Measurements from ENCODE around the gene FREM2.

The FREM2 gene

DNA sequence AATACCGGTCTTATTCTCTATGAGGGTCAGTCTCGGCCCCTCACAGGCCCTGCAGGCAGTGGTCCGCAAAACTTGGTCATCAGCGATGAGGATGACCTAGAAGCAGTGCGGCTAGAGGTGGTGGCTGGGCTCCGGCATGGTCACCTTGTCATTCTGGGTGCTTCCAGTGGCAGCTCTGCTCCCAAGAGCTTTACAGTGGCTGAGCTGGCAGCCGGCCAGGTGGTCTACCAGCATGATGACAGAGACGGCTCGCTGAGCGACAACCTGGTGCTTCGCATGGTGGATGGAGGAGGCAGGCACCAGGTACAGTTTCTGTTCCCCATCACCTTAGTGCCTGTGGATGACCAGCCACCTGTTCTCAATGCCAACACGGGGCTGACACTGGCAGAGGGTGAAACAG lies 1.8 kb downstream of the FREM2 start:
- DNase-seq: no peak

DNA sequence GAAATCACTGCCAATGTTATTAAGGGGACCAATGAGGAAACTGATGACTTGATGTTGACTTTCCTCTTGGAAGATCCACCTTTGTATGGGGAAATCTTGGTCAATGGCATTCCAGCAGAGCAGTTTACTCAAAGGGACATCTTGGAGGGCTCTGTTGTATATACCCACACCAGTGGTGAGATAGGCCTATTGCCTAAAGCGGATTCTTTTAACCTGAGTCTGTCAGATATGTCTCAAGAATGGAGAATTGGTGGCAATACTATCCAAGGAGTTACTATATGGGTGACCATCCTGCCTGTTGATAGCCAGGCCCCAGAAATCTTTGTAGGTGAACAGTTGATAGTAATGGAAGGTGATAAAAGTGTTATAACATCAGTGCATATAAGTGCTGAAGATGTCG lies 3.4 kb downstream of the FREM2 start:
- no peak for DNase-seq

DNA sequence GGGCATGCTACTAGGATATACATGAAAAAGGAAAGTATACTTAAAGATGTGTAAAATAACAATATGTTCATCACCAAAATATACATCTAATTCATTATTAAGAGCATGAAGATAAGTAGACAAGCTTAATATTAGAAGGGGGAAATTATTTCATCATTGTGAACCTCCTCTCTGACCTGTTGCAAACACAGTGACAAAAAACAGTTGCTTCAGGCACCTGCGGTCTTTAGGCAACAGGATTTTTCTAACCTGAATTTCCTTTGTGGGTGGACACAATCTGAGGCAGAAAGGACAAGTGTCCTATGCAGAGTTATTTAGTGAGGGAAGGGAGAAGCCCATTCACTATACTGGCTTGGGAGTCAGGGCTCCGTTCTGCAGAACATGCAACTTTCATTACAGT lies 6.3 kb downstream of the FREM2 start:
- no peak for DNase-seq

DNA sequence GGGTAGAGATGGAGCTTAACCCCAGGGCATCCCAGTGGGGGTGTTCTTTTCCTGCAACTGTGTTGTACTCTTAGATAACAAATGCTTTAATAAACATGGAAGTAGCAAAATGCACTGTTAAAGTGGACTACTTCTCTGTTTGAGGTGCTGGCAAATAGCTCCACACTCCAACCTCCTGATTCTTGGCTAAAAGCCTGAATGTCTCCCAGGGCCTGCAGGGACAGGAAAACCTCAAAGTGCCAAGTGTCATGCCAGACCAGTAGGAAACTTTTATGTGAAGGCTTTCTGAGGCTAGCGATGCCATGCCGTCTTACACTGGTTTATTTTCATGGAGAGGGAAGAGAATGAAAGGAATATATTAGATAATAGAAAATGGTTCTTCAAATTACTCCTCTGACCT lies 6.8 kb downstream of the FREM2 start:
- DNase-seq: no peak

DNA sequence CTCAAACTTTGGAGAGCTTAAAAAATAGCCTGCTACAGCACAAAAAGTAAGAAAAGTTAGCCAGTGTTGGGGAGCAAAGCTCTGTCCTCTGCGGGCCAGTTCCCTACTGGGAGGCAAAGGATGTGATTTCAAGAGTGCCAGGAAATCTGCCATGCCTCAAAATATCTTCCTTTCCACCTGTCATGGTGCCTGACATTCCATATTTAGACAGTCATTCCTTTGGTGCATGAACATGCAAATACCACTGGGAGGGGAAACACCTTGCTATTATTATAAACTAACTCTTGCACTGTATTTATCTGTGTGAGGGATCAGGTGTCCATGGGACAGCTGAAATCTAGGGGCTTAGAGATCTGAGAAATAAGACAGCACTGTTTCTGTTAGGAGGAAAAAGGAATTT lies 10.3 kb downstream of the FREM2 start:
- DNase-seq: no peak

DNA sequence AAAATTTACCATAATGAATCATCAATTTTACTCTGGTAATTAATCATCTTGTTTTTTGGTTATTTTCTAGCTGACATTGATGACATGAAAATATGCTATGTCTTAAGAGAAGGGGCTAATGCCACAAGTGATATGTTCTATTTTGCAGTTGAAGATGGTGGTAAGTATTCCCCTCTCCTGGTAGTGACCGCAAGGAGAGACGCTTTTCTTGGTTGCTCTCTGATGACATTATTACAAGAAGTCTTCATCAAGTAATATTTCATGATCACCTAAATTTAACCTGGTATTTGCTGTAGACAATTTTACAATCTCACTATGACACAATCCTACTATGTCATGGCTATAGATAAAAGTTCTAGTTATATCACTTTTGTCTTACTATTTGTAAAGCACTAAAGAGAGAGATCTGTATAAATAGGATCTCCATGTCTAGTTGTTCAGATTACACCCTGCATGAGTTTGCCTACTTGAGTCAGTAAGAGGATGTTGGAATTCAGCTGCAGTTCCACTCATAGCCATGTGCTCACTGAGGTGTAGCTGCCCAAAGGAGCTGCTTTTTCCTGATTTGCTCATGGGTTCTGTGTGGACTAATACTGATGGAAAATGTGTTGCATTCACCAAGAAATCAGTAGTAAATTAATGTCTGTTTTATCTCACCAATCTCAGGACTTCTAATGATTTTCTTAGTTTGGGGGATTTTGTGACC lies 10.9 kb downstream of the FREM2 start:
- DNase-seq: no peak

DNA sequence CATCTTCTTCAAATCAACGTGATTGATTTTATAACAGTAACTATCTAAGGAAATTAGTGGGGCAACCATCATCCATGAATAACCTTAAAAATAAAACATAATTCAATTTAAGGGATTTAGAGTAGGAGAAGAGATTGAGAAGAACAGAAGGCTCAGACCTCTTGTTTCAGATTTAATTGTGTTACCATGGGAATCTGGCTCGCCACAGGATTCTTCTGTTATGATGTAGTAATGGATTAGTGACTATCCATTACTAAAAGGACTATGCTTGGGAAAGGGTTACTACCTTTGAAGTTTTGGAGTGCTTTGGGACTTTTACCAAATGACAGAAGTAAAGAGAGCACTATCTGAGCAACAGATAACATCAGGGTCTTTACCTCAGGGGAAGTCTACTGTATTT lies 13.2 kb downstream of the FREM2 start:
- DNase-seq: no peak

DNA sequence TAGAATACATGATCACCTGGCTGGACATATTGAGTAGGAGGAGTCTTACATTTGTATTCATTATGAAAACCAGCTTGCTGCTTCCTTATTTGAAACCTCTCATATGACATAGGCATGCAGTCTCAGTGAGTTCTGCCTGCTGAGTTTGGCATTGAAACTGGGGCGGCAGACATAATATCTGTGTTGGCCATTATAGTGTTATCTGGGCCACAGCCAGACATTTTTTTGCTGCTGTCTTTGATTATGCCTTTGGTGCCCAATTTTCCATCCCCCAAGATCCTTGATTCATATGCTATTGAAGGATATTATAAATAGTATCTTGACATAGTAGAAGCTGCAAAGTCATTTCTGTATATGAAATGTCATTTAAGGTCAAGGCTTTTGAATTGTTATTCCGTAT lies 15.8 kb downstream of the FREM2 start:
- DNase-seq: no peak

DNA sequence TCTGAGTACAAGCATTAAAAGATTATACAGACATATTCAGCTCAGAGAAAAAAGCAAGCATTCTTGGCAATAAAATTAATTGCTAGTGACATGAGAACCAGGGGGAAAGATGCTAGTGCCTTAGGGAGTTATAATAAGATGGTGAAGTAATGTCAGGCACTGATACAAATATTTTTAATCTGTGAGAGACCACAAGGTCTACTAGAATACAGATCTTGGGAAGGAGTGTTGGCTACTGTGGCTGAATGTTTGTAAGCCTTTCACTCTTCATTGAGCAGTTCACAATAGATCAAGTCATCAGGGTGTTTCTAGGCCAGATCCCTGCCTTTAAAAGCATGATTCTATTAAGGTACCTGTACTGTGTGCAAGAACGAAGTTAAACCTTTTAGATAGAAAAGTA lies 16.4 kb downstream of the FREM2 start:
- no peak for DNase-seq

DNA sequence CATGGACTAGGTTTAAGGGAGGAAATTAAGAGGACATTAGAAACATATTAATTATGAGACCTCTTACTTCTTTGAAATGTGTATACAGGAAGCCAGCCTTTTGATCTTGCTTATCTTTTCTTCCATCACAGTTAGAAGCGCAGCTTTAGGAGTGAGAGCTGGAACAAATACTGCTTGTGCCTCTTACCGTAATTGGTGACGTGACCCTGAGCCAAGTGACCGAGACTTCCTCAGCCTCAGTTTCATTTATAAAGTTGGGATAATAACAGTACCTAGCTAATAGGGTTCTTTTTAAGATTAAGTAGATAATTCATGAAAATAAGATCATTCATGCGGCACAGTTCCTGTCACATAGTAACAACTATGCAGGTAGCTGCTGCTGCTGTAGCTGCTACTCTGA lies 18.5 kb downstream of the FREM2 start:
- no peak for DNase-seq

DNA sequence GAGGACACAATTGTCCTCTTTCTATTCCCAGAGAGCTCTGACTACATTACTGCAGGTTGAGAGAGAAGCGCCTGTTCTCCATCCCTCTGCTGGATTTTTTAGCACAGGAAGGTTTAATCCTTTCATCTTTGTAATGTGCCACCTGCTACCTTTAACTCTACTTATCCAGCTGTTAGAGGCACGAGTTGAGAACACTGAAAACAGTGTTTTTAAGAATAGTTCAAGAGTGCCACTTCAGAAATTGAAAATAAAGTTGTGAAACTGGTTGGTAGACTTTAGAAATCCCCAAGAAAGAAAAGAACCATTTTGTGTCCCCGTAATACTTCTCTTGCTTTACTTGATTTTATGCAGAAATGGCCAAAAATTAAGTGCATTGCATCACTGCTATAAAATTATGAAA lies 20.6 kb downstream of the FREM2 start:
- DNase-seq: no peak

DNA sequence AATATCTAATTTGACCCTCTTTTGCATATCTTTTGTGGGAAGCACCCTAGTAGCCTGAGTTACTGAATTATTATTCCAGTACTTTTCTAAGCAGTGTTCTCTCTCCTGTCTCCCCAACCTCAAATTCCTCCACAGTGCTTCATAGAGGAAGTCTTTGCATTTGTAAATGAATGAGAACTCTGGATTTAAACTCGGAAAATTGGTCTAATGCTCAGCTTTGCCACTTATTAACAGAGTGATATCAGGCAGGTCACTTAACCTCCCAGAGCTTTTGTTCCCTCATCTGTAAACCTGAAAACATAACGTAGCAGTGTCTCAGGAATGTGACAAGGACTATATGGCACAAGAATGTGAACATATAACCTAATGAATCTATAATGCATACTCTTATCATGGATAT lies 26.2 kb downstream of the FREM2 start:
- no peak for DNase-seq

DNA sequence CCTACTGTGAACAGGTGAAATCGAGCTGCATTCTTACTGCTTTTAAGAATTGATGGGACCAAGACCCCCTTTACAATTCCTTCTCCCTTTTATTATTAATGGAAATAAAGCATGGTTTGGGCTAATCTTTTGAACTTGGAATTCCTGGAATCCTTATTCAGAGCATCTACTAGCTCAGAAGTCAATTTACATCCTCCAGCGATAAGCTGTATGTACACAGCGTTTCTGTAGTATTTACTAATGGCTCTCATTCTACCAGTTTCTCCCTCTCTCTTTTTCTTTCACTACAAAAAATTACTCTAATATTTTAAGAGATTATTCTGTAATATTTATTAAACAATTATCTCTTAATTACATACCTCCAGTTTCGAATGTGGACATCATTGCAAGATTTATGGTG lies 31.5 kb downstream of the FREM2 start:
- no peak for DNase-seq

DNA sequence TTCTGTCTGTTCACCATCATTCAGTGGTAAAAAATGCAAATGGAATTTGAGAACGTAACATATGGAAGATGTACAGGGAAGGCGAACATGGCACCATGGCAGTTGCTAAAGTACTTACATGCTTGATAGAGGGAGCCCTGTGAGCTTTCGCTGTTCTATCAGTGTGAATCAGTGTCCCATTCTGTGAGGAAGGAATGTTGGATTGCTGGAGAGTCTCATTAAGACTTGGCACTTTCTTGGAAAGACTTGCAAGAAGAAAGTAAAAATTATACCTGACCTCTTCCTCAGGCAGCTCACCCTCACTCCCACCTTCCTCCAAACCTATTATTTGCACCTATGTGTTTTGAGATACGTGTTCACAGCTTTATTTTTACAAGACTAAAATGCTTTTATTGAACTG lies 43.5 kb downstream of the FREM2 start:
- DNase-seq: no peak

DNA sequence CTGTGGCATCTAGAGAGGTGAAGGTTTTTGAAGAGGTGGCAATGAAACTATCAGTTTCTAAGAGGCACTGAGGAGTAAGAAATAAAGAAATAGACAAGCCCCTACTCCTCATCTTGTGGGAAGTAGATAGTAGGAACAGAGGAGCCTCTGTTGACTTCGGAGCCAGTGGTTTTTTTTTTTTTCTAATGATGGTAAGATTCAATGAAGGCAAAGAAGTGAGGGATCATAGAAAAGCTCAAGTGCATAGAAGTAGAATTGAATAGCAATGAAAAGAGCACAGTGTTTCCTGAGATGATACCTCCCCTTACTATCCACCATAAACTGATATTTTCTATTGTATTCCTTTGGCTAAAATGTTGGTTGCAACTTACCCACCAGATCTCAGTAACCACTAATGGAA lies 46.3 kb downstream of the FREM2 start:
- no peak for DNase-seq

DNA sequence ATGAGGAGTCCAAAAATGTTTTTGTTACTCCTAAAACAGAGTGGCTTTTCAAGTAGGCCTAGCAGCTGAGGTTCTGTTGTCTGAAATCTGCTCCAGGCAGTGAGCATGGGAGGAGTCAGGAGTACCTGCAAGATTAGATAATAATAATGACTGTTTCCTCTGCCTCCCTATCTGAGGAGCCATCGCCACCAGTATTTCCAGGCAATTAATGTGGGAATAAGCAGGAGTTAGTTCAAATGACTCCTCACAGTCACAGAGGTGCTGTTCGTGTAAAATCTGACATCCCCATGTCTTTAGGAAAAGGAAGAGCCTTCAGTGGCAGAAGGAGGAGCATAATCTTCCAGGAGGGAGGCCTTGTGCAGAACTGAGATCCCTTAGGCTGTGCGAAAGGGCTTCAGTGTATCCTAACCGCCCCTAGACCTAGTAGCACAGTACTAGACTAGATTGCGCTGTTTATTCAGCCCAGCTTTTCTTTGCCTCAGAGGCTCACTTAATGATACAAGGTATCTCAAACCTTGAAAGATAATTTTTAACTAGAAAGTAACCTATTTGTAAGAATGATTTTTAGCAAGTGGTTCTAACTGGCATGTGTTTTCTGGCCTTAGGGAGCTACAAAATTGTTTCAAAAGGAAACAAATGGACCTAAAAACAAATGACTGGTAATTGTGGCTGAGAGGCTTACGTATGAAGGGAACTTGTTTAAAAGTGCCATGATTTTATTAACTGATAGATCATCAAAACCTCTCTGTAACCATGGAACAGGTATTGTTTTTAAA lies 49.0 kb downstream of the FREM2 start:
- no peak for DNase-seq

DNA sequence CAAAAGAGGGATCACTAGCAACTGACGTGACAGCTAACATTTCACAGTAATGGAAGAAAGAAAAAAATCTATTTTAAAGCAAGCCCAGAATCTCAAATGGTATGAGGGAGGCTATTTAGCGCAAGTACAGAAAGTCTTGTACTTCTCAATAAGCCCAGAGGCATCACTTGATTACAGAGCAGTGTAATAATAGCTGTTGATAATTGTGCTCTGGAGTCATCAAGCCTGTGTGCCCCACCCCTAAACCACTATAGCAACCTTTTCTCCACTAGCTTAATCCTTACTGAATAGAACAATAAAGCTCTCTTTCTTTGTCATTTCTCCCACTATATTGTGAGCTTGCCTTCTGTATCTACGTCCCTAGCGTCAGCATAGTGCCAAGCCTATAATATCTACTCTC lies 56.6 kb downstream of the FREM2 start:
- DNase-seq: no peak

DNA sequence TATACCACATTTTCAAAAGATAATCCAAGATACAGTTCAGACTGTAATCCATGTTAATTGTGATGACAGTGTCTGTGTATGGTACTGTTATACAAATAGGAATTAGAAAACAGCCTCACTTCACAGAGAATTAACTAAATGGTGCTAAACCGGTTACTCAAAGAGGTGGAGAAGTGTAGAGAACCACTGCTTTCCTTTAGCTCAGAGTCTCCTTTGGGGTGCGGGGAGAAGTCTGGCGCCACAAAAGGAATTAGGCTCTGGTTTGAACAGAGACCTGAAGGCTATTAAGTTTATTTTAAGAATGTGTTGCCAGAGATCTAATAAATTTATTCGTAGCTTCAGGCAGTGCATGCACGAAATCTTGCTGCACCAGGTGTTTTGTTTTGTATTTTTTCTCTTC lies 65.8 kb downstream of the FREM2 start:
- no peak for DNase-seq

DNA sequence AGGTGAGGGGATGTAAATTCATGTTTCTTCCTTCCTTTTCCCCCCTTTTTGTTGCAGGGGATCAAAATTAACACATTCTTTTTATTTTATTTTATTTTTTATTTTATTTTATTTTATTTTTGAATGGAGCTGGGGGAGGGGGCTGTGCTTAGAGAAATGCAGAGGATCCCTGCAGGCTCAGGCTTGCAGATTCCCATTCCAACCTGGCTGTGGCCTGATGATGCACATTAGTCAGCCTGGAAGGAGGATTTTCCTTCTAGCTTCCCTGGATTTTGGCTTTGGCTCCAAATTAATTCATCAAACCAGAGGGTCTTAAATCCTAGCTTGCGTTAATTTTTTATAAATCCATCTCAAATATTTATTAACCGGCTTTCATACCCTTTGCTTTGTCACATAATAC lies 67.0 kb downstream of the FREM2 start:
- no peak for DNase-seq

DNA sequence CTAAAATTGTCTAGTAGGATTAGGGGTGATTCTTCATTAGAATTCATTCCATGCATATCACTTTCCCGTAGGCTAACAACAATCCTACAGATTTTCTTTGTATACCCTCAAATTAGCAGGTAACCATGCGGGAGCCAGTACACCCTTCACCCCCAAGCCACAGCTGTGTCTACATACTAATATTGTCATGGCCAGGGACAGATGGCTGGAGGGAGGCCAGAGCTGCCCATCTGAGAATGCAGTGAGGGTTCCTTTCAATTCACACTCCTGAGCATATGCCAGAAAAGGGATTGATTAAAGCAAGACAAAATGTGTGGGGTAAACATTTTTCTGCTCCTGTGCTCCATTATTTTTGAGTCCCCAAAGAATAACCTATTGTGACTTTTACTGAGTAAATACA lies 68.9 kb downstream of the FREM2 start:
- DNase-seq: no peak

DNA sequence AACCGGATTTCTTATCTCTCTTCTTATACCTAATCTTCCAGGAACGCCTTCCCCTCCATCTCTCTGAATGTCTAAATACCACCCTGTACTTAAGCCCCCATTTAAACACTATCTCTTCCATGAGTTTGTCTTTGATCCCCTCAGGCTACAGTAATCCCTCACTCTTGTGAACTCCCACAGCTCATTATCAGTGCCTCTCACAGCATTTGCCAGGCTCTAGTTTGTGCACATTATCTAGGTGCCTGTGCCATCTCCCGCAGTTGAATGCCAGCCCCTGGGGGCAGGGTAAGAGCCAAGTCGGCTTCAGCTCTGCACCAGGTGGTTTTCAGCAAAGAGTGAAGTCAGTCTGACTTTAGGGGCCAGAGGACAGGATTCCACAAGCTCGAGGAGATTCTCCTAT lies 71.4 kb downstream of the FREM2 start:
- no peak for DNase-seq

DNA sequence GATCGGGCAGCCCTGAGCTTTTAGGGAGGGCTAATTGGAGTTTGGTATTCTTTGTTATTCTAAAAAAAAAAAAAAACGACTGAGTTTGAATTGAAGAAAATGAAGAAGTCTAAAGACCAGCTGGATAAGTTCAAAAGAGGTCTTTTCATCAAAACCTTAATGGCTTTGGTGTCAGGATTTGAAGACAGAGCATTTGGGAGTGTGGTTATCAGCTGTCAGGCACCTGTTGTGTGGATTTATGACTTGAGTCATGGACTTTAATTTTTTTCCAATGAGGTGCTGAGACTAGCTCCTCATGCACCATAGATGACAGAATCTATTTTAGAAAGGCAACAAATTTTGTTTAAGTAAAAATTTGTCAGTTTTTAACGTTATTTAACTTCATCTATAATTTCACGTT lies 72.5 kb downstream of the FREM2 start:
- no peak for DNase-seq

DNA sequence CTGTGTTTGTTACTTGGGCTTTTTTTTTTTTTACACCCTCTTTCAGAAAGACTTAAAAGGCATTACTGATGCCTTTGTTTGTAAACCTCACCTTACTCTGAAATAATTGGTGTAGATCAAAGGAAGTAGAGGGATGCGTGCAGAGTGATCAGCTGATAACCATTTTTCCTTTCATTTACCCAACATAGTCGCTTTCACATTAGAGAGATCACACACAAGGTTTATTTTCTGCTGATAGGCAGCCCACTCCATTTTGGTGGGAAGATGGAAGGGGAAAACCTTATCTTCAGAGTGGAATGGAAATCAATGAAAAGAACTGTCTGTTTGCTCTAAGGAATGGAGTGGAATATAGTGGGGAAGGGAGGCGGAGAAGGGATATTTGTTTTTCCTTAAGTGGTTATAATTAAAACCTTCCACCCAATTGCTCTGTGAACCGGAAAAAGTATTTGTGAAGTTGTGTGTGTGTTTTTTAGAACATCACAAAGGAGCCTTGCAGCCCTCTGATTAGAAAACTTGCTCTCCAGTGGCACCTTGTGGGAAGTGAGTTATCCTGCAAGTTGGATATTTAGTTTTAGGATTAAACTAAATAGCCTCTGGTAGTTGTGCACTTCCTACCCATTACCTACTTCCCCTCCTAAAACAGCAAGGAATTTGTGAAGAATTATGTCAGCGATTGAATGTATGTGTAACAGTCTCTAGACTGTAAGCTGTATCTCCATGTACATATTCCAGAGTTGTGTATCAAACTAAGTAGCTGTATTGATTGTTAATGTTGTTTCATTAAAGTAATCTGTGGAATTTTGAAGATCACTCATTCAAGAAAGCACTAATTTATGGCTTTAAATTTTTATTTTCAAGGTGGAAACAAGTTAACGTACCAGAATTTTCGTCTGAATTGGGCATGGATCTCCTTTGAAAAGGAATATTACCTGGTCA lies 76.8 kb downstream of the FREM2 start:
- DNase-seq: no peak

DNA sequence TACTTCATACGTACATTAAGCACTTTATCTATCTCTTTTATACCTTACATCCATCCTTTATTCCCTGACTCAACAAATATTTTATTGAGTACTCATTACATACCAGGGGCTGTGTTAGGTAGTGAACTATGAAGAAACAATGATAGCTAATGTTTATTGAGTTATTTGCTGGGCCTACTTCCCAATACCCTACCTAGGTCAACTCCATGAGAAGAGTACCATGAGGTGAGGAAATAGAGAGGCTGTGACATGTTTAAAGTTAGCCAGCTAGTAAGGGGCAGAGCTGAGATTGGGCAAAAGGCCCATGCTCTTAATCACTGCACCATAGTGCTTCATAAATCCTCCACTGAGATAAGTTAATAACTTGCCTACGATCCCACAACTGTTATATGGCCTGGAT lies 79.9 kb downstream of the FREM2 start:
- no peak for DNase-seq

Data from activated gamma-delta T cell (primary cell).